22Rv1 (cell line): Measurements from ENCODE around the gene KCNT2.

Experiments used
- H3K27ac ChIP-seq: fragments of 450-650 bp; 2 replicates; pipeline ENCODE4 v1.5.1; 2017
- CTCF ChIP-seq: fragments of 450-650 bp; IDR thresholded peaks from 2 replicates; pipeline ENCODE4 v1.5.1; 2017; ENCODE audit warnings: mild to moderate bottlenecking
- ZFX ChIP-seq: fragments of 450-650 bp; IDR thresholded peaks from 2 replicates; pipeline ENCODE4 v1.6.1; 2017; ENCODE audit warnings: antibody characterized with exemption, borderline replicate concordance

The KCNT2 gene

GRCh38 chr1:196609370-196609737 is 1.1 kb upstream of the KCNT2 start:
- TF ChIP-seq CTCF (no peak), ZFX (no peak)
- no peak overlapping the region for H3K27ac ChIP-seq

- H3K27ac ChIP-seq: no peak overlapping the region
- TF ChIP-seq ZFX (no peak), CTCF (no peak)
Measured at GRCh38 chr1:196607981-196608380, 259 bp downstream of the KCNT2 start.

GRCh38 chr1:196603651-196604050 is 4.6 kb downstream of the KCNT2 start:
- no peak overlapping the region for H3K27ac ChIP-seq
- no peak for TF ChIP-seq ZFX
- TF ChIP-seq CTCF: no peak

- no peak overlapping the region for H3K27ac ChIP-seq
Measured at GRCh38 chr1:196598942-196599748, 9.1 kb downstream of the KCNT2 start.

GRCh38 chr1:196594700-196595099 is 13.5 kb downstream of the KCNT2 start:
- TF ChIP-seq ZFX: no peak
- no peak for TF ChIP-seq CTCF
- no peak overlapping the region for H3K27ac ChIP-seq

More at GRCh38 chr1:196598942-196599748, 9.1 kb downstream of the KCNT2 start:
- TF ChIP-seq ZFX: no peak
- no peak for TF ChIP-seq CTCF

- no peak for TF ChIP-seq ZFX
- TF ChIP-seq CTCF: no peak
Measured at GRCh38 chr1:196593955-196594354, 14.3 kb downstream of the KCNT2 start.

GRCh38 chr1:196590959-196591358 is 17.3 kb downstream of the KCNT2 start:
- no peak overlapping the region for H3K27ac ChIP-seq
- TF ChIP-seq ZFX: no peak

More at GRCh38 chr1:196593955-196594354, 14.3 kb downstream of the KCNT2 start:
- H3K27ac ChIP-seq: no peak overlapping the region
